Sigmoid colon (tissue), 3 donors: Measurements from ENCODE around the gene ANKRD10.

Experiments
- CTCF ChIP-seq, 4 experiments: fragments of 450-650 bp in 3 of 4; fragments of 200-600 bp in 1 of 4; IDR thresholded peaks; one replicate each; pipeline ENCODE4 v1.5.1; 2016 to 2019; ENCODE audit warnings: antibody characterized with exemption in 4 of 4, mild to moderate bottlenecking in 3 of 4, moderate library complexity in 2 of 4
- POLR2A ChIP-seq, 2 donors: fragments of 450-650 bp; IDR thresholded peaks; one replicate each; pipeline ENCODE4 v1.6.1; 2016; ENCODE audit warnings: antibody characterized with exemption in 2 of 2, mild to moderate bottlenecking in 2 of 2, moderate library complexity in 2 of 2

- no peak for TF ChIP-seq CTCF (IDR thresholded peaks at IDR 0.05)
- no peak for TF ChIP-seq POLR2A (IDR thresholded peaks at IDR 0.05)
Observed at GRCh38 chr13:110945928-110946570, 31.2 kb upstream of the ANKRD10 start.
